NCI-H510A (cell line): ENCODE measurements around the gene PRSS38.
"Not testable (repeated sequence)": the region's sequence is repeated elsewhere in the genome, so short reads cannot be mapped to it uniquely, and the experiment has no call there.

Source experiments
- DNase-seq: peaks from one replicate; lab custom pipeline; 2025; lab: John Stamatoyannopoulos, UW

PRSS38 gene

DNA sequence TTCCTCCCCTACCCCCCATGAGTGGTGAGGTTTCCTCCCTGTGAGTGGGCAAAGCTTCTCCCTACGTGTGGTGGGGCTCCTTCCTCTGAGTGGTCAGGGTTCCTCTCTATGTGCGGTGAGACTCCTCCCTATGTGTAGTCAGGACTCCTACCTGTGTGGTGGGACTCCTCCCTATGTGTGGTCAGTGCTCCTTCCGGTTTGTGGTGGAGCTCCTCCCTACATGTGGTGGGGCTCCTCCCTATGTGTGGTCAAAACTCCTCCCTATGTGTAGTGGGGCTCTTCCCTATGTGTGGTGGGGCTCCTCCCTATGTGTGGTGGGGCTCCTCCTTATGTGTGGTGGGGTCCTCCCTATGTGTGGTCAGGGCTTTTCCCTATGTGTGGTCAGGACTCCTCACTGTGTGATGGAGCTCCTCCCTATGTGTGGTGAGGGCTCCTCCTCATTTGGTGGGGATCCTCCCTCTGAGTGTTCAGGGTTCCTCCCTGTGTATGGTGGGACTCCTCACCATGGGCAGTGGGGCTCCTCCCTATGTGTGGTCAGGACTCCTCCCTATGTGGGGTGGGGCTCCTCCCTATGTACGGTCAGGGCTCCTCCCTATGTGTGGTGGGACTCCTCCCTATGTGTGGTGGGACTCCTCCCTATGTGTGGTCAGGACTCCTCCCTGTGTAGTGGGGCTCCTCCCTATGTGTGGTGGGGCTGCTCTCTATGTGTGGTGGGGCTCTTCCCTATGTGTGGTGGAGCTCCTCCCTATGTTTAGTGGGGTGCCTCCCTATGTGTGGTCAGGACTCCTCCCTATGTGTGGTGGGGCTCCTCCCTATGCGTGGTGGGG lies 29.1 kb downstream of the PRSS38 start:
- no peak for DNase-seq

DNA sequence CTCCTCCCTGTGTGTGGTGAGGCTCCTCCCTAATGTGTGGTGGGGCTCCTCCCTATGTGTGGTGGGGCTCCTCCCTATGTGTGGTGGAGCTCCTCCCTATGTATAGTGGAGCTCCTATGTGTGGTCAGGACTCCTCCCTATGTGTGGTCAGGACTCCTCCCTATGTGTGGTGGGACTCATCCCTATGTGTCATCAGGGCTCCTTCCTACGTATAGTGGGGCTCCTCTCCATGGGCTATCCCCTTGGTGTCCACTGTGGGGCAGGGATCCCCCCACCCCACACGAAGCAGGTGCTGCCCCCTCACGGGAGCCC lies 29.6 kb downstream of the PRSS38 start:
- no peak for DNase-seq

DNA sequence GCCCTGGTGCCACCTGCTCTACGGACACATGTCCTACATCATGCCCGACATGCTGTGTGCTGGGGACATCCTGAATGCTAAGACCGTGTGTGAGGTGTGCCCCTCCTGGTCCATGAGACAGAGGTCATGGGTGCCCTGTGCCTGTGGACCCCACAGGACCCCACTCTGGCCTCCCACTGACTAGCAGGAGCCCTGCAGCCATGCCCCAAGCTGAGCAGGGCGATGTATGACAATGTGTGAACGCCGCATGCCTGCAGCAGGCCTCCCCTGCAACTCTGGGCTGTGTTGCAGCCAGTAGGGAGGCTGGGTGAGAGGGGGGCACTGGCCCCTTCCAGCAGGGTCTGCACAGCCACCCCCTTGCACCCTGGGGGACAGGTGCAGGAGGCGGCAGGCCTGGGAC lies 30.0 kb downstream of the PRSS38 start:
- DNase-seq: no peak

DNA sequence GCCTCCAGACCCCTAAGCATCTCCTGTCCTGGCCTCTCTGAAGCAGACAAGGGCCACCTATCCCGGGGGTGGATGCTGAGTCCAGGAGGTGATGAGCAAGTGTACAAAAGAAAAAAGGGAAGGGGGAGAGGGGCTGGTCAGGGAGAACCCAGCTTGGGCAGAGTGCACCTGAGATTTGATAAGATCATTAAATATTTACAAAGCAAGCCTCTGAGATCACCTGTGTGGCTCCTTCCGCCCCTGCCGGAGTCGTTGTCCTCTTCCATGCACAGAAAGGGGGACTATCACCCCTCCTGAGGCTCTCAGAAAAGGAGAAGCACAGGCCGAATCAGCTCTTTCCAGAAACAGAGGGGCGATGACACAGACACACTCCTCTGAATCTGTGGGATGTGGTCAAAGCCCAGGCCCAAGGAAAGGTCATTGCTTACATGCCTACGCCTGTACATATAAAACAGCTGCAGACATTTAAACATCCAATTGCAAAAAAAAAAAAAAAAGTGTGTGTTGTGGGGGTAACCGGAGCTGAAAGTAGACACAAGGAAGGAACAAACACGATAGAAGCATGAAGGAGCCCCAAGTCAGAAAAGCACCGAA lies 30.9 kb downstream of the PRSS38 start:
- DNase-seq: no peak

DNA sequence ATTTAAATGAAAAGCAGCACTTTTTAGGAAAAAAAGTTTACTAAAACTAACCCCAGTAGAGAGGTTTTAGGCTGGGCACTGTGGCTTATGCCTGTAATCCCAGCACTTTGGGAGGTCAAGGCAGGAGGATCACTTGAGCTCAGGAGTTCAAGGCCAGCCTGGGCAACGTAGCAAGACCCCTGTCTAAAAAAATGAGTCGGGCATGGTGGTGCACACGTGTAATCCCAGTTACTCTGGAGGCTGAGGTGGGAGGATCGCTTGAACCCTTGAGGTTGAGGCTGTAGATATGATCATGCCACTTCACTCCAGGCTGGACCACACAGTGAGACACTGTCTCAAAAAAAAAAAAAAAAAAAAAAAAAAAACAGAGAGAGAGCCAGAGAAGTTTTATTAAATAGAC lies 31.6 kb downstream of the PRSS38 start:
- DNase-seq: not testable (repeated sequence)

DNA sequence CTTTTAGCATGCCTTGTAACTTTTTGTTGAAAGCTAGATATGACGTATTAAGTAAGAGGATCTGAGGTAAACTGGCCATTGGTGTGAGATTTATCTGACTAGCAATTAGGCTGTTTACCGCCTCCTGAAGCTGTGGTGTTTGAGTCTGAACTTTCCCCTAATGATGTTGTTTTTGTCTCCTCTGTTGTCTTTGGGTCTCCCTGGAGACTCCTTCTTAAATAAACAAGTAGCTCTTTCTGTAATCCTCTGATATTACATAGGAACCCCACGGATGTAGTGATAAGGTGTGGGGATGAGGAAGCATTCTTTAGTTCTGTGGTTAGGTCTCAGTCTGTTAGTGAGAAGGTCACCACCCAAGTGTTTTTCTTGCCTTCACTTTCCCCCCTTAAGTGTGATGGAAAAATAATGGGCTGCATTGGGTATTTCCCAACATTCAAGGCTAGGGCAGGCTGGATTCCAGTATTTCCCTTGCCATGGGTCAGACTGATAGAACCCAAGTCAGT lies 33.0 kb downstream of the PRSS38 start:
- no peak for DNase-seq

DNA sequence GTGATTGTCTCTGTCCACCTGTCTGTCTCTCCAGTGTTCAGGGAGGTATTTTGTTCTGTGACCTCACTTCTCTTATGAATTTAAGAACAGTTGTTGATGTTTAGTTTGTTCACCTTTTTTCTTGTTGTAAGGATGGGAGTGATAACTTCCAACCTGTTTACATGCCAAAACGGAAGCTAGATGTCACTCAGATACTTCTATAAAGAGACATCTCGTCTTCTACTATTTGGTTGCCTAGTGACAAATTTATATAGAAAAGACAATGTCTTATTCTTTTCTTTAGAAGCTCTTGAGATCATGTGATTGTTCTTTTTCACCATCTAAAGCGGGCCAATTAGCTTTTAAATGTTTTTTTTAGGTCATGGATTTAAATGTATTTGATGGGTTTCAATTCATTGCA lies 33.8 kb downstream of the PRSS38 start:
- no peak for DNase-seq

DNA sequence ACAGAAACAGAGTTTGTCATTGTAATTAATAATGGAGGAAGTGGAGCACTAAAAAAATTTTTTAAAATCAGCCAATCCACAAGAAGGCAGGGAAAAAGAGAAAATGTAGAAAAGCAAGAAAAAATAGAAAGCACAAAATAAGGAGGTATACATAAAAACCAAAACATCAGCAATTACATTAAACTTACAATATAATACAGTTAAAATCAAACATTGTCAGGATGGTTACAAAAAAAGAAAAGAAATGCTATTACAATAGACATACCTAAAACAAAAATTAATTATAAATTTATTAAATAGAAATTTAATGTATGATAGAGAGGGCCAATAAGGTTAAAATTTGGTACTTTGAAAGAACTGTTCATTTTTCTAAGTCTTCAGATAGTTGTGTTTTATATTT lies 38.7 kb downstream of the PRSS38 start:
- DNase-seq: no peak

DNA sequence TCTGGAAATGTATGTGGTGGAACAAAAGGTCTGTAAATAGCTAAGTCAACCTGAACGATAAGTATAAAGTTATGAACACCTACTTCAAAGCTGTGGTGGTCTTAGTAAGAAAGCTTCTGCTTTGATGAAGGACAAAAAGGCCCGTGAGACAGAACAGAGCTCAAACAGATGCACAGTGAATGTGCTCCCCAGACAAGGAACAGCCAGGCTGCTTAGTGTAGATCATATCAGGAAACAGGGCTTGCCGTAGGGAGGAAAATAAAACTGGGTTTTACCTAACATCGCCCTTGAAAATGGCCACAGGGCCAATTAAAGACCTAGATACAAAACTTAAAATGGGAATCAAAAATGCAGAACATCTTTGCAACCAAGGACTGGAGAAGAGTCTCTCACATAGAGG lies 40.2 kb downstream of the PRSS38 start:
- DNase-seq: no peak

DNA sequence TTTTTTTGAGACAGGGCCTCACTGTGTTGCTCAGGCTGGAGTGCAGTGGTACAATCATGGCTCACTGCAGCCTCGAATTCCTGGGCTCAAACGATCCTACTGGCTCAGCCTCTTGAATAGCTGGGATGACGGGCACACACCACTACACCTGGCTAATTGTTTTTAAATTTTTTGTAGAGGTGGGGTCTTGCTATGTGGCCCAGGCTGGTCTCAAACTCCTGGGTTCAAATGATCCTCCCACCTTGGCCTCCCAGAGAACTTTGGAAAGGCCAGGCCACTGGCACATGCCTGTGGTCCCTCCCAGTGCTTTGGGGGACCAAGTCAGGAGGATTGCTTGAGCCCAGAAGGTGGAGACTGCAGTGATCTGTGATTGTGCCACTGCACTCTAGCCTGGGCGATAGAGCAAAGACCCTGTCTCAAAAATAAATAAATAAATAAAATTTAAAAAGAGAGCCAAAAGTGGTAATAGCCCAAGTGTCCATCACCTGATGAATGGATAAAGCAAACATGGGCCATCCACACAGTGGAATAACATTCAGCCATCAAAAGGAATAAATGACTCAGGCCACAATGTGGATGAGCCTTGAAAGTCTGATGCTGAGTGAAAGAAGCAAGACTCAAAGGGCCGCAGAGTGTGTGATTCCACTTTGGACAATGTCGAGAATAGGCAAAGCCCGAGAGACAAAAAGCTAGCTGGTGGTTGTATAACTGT lies 40.8 kb downstream of the PRSS38 start:
- no peak for DNase-seq

DNA sequence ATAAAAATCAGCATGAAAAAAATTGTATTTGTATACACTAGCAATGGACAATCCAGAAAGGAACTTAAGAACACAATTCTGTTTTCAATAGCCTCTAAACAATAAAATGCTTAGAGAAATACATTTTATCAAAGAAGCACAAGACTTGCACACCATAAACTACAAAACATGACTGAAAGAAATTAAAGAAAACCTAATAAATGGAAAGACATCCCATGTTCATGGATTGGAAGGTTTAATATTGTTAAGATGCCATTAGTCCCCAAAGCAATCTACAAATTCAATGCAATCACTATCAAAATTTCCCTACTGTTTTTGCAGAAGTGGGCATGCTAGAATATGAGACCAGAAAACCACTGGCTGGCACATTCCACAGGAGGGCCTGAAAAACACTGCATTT lies 49.4 kb downstream of the PRSS38 start:
- no peak for DNase-seq

DNA sequence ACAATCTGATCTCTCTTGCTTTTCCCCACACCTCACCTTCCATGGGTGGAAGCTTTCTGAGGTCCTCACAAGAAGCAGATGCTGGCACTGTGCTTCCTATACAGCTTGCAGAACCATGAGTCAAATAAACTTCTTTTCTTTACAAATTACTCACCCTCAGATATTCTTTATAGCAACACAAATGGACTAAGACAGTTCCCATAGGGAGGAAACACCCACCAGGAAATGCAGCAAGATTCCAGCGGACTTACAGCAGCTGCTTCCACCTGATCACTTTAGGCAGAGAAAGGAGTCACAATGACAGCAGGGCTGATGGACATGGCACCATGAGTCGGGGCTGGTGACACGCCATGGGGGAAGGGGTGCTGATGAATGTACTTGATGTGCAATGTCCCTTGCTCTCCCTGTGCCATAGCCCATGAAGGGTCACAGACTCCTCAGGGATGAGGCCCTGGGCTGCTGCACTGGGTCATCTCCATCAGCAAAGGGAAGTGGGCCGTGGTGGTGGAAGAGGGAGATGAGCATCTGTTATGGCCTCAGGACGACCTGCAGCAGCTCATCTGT lies 53.9 kb downstream of the PRSS38 start:
- no peak for DNase-seq

DNA sequence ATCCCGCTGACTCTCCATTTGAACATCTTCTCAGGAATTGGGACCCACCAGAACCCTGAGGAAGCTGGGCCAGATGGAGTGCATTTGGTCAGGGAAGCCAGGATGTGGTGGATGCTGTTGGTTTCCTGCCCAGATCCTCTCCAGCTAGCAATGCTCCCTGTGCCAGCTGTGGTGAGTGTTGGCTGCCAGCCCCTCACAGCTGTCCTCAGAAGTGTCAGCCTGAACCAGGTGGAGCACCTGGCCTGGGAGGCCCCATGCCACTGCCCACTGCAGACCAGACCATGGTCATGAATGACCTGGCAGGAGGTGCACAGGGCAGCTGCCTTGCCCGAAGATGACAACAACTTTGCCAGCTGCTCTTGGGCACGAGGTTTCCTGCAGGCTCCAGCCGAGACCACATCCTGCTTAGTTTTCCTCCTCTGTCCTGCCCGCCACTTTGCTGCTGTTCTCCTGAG lies 54.4 kb downstream of the PRSS38 start:
- DNase-seq: no peak

DNA sequence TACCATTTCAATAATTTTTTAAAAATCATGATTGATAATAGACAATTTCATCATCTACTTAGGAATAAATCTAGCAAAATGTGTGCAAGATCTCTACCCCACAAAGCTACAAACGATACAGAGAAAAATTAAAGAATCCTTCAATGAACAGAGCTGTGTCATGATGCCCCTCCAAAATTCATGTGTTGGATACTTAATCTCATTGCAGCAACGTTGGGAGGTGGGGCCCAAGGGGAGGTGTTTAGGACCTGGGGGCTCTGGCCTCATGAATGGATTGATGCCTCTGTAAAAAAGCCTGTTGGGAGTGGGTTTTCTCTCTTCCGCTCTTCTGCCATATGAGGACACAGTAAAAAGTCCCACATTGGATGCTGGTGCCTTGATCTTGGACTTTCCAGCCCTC lies 54.9 kb downstream of the PRSS38 start:
- DNase-seq: no peak

DNA sequence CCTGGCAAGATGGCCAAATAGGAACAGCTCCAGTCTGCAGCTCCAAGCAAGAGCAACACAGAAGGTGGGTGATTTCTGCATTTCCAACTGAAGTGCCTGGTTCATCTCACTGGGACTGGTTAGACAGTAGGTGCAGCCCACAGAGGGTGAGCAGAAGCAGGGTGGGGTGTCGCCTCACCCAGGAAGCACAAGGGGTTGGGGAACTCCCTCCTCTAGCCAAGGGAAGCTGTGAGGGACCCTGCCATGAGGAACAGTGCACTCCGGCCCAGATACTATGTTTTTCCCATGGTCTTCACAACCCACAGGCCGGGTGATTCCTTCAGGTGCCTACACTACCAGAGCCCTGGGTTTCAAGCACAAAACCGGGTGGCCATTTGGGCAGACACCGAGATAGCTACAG lies 56.4 kb downstream of the PRSS38 start:
- not testable (repeated sequence) for DNase-seq

DNA sequence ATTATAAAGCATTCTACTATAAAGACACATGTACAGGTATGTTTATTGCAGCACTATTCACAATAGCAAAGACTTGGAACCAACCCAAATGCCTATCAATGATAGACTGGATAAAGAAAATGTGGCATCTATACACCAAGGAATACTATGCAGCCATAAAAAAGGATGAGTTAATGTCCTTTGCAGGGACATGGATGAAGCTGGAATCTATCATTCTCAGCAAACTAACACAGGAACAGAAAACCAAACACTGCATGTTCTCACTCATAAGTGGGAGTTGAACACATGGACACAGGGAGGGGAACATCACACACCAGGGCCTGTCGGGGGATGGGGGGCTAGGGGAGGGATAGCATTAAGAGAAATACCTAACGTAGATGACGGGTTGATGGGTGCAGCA lies 62.3 kb downstream of the PRSS38 start:
- not testable (repeated sequence) for DNase-seq

DNA sequence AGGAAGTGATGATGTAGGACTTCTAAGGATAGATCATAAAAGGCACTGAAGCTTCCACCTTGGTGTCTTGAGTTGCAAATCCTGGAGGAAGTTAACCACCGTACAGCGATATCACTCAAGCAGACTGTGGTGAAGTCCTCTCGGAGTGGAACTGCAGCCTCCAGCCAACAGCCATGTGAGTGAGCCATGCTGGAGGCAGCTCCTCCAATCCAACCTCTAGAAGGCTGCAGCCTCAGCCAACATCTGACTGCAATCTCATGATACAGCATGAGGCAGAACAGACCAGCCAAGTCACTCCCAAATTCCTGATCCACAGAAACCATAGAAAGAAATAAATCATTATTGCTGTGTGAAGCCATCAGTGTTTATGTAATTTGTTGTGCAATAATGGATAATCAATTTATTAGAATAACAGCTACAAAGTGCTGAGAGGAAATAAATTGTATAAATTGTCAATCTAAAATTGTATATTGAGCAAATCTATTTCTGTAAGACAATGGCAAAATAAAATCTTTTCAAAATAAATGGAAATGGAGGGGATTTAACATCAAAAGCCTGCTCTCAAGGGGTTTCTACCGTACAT lies 65.0 kb downstream of the PRSS38 start:
- DNase-seq: no peak

DNA sequence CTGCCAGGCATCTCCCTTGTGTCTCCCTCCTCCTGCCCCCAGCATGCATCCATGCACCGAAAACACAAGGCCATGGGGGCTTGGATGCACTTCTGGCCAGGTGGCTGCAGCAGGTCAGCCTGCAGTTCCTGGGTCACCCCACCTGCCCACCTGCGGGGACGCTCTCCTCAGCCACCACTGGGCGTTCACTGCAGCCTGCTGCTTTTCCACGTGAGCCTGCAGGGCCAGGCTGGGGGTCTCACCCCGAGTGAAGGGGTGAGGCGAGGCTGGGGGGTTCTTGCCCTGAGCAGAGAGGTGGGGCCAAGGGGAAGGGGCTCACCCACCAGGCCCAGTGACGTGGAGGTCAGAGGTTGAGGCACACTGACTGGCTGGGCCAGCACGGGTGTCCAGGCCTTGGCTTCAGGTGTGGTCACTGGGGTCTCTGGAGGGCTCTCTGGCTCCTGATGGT lies 67.6 kb downstream of the PRSS38 start:
- DNase-seq: no peak

DNA sequence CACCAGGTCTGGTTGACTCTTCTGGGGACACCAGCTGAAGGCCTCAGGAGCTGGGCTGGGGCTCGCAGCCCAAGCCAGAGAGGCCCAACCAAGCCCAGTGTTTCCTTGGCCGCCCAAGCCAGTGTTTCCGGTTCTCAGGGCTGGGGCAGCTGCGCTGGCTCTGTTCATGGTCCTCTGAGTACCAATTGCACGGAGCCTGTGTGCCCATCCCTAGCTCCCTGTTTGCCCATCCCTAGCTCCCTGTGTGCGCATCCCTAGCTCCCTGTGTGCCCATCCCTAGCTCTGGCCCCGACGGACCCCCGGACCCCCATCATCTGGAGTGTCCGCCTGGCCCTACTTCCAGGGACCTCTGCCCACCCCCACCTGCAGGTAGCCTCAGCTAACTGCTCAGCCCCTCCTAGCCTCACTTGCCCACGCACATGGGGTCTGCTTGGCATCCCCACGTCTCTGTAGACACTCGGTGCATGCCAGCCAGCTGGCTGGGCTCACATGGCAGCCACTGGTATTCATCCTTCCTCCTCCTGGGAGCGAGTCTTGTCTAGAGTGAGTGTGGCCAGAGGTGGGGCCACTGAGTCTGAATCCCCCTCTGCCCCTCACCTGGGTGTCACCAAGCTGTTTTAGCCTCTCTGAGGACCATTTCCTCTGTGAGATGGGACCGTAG lies 68.3 kb downstream of the PRSS38 start:
- no peak for DNase-seq

DNA sequence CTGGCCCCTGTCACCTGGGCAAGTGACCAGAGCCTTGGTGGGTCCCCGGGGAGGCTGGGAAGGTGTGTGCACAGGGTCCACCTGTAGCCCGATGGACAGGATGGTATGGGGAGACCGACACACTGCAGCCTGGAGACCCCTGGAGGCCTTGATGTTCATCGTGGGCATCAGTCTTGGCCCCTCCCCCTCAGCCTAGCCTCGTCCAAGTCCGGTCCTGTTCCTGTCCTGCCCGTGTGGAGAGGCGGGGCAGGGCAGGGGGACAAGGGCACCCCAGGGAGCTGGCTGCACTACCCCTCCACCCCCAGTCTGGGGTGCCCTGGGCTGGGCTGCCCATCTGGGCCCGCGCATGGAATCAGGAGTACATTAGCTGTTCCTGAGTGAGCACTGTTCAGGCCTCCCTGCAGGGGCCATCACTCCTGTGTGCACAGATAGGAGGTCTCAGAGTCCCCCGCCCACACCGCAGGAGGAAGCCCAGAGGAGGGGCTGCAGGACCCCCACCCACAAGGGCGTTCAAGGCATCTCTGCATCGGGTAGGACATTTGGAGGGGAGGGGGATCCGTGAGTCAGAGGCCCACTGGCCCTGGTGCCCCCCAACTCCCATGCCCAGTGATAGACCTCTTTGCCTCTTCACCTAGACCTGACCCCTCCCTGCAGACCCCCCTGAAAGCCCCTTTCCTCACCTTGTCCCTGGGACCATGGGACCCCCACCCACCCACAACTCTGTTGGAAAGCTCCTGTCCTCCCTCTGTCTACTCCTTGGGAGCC lies 69.1 kb downstream of the PRSS38 start:
- no peak for DNase-seq

DNA sequence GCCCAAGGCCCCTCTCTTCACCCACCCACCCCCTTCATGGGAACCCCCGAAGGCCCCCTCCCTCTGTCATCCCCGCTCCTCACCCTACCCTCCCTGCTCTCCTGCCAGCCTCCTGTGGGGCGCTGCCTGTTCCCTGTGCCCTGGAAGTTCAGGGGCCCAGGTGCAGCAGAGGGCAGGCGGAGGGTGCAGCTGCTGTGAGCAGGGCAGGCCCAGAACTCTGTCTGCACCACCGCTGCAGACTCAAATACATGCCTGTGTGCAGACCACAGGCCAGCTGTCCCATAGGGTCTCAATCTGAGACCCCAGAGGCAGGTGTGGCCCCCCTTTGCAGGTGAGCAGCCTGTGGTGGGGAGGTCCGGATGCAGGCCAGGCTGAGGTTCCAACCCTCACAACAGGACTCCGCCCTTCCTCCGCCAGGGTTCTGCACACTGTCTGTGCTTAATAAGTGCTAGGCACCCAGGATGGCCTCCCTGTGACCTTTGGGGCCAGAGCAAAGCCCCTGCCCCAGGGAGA lies 69.7 kb downstream of the PRSS38 start:
- no peak for DNase-seq
